HG03280 (cell line): ENCODE measurements around the gene MAMLD1.

Experiments used
- ATAC-seq: cut with Tn5 transposase; IDR thresholded peaks from one replicate; pipeline ENCODE4 v1.9.1; 2021; ENCODE audit warnings: mild to moderate bottlenecking, moderate library complexity; ENCODE audit not compliant: unreplicated experiment

Gene MAMLD1

GRCh38 chrX:150558424-150558823 is 195.3 kb downstream of the MAMLD1 start:
- ATAC-seq = no peak
